ENCODE measurements around the gene BCO1.

The BCO1 gene

GRCh38 chr16:81315271-81316175 is 77.0 kb downstream of the BCO1 start:
- peak in 32 of 51 donors; percentile 4 to 55 (median 29) for DNase-seq

GRCh38 chr16:81316176-81316496 is 77.6 kb downstream of the BCO1 start:
- DNase-seq: no peak

GRCh38 chr16:81318711-81319110 is 80.2 kb downstream of the BCO1 start:
- no peak for DNase-seq

- DNase-seq: no peak
Measured at GRCh38 chr16:81319221-81319912, 80.9 kb downstream of the BCO1 start.

GRCh38 chr16:81321039-81321438 is 82.5 kb downstream of the BCO1 start:
- DNase-seq: no peak

- DNase-seq: no peak
Measured at GRCh38 chr16:81321536-81321935, 83.0 kb downstream of the BCO1 start.

- DNase-seq: peak in 1 of 51 donors; percentile 12
Measured at GRCh38 chr16:81324808-81325207, 86.3 kb downstream of the BCO1 start.

- DNase-seq: peak in 1 of 51 donors; percentile 41
Measured at GRCh38 chr16:81327011-81327410, 88.5 kb downstream of the BCO1 start.

- no peak for DNase-seq
Measured at GRCh38 chr16:81327447-81328196, 89.1 kb downstream of the BCO1 start.

- no peak for DNase-seq
Measured at GRCh38 chr16:81329947-81330346, 91.5 kb downstream of the BCO1 start.

- DNase-seq: no peak
Measured at GRCh38 chr16:81333356-81333755, 94.9 kb downstream of the BCO1 start.

- DNase-seq: no peak
Measured at GRCh38 chr16:81335669-81336068, 97.2 kb downstream of the BCO1 start.

- no peak for DNase-seq
Measured at GRCh38 chr16:81337097-81337496, 98.6 kb downstream of the BCO1 start.
